H1 (cell line): ENCODE data around the gene NAA11. TPM values are rescaled to one million over a fixed set of nuclear protein-coding genes. Genes with fewer than 3 reads are reported as not detected.

Source experiments
- ASH2L ChIP-seq: fragments of 200-600, 300-600 bp; sonication (generic); IDR thresholded peaks from one replicate; pipeline ENCODE4 v1.7.1; 2017; ENCODE audit warnings: low read length
- CHD7 ChIP-seq: fragments of 300-600 bp; sonication (generic); IDR thresholded peaks from 2 replicates; pipeline ENCODE4 v1.7.1; 2012; ENCODE audit warnings: low read length, moderate library complexity, mild to moderate bottlenecking, inconsistent platforms; ENCODE audit not compliant: insufficient replicate concordance
- RXRA ChIP-seq: IDR thresholded peaks from 2 replicates; pipeline ENCODE4 v1.6.1; 2011; ENCODE audit warnings: low read depth, mild to moderate bottlenecking, low read length, moderate library complexity; ENCODE audit not compliant: insufficient read depth
- TAF7 ChIP-seq: optimal IDR thresholded peaks from 2 replicates; pipeline ENCODE3; 2011; ENCODE audit warnings: low read depth, mild to moderate bottlenecking, inconsistent platforms, low read length, moderate library complexity, borderline replicate concordance
- polyA plus RNA-seq, 7 experiments: library from polyadenylated mRNA; depleted of rRNA in 3 of 7; stranded (reverse) in 5 of 7; unstranded in 2 of 7; fragments of >200 nt in 5 of 7; fragments of 200-250 nt in 2 of 7; gene quantifications; 1 replicate in 5 of 7; 2 replicates in 1 of 7; 4 replicates in 1 of 7; pipeline versions ENCODE4 v1.2.1 to v1.2.3, GENCODE V29; 2011 to 2013; ENCODE audit warnings: missing spikeins in 2 of 7, mixed read lengths in 2 of 7
- total RNA-seq: library from RNA; stranded (reverse); fragmentation: NEBNext Ultra II Directional; extraction: Animal tissue kit (Norgen Biotek cat#: 25700); gene quantifications from 2 replicates; pipeline ENCODE4 v1.2.1, GENCODE V29; 2021

NAA11 gene
- total and polyA plus RNA-seq, 2 of the 8 experiments (the other 6 are each of a cell fraction or from before 2014, with no cell fraction given) = not detected

DNA sequence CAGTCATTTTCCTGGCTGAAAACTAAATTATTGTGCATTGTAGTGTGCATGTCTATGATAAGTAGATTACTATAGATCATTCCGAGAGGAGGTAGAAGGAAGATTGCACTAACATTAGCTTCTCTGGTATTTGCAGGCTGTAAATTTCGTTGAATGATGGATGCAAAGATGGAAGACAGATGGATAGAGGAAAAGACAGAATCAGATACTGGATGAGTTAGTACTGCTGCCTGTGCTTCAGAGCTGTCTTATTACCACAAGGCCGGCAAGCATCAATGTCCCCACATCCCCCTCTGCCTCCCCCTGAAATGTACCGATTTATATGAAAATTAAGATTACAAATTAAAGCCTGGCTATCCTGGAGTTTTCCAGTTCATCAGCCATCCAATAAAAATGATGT is 17.7 kb downstream of the NAA11 start (continued):
- TF ChIP-seq CHD7 (no peak), RXRA (no peak), ASH2L (no peak), TAF7 (no peak)
